Ishikawa (cell line): ENCODE measurements around the gene ZNF473.

Experiments used
- CEBPB ChIP-seq: IDR thresholded peaks from 2 replicates; pipeline ENCODE4 v1.6.1; 2012
- CREB1 ChIP-seq: IDR thresholded peaks from 2 replicates; pipeline ENCODE4 v1.6.1; 2012; ENCODE audit warnings: low read depth
- EGR1 ChIP-seq: IDR thresholded peaks from 2 replicates; pipeline ENCODE4 v1.6.1; 2012
- EP300 ChIP-seq: IDR thresholded peaks from 2 replicates; pipeline ENCODE4 v1.6.1; 2012; ENCODE audit warnings: borderline replicate concordance
- FOXM1 ChIP-seq: IDR thresholded peaks from 2 replicates; pipeline ENCODE4 v1.6.1; 2012; ENCODE audit warnings: low read depth, borderline replicate concordance
- MAX ChIP-seq: IDR thresholded peaks from 2 replicates; pipeline ENCODE4 v1.6.1; 2012
- NFIC ChIP-seq: IDR thresholded peaks from 2 replicates; pipeline ENCODE4 v1.6.1; 2012
- RAD21 ChIP-seq: IDR thresholded peaks from 2 replicates; pipeline ENCODE4 v1.6.1; 2012; ENCODE audit warnings: low read depth
- TAF1 ChIP-seq: IDR thresholded peaks from 2 replicates; pipeline ENCODE4 v1.6.1; 2012; ENCODE audit warnings: low read depth, mild to moderate bottlenecking
- TCF12 ChIP-seq: IDR thresholded peaks from 2 replicates; pipeline ENCODE4 v1.6.1; 2012; ENCODE audit warnings: low read depth
- TEAD4 ChIP-seq: IDR thresholded peaks from 2 replicates; pipeline ENCODE4 v1.6.1; 2012
- YY1 ChIP-seq: IDR thresholded peaks from 2 replicates; pipeline ENCODE4 v1.6.1; 2012; ENCODE audit warnings: low read depth
- ZBTB7A ChIP-seq: IDR thresholded peaks from 2 replicates; pipeline ENCODE4 v1.6.1; 2012; ENCODE audit warnings: low read depth
- TF ChIP-seq, protein P1 (sequence below): IDR thresholded peaks from 2 replicates; pipeline ENCODE4 v1.6.1; 2012
- TF ChIP-seq, protein P2 (sequence below): IDR thresholded peaks from 2 replicates; pipeline ENCODE4 v1.6.1; 2012; ENCODE audit warnings: low read depth, mild to moderate bottlenecking

The ZNF473 gene

GRCh38 chr19:50025794-50026549 lies at the start of gene ZNF473:
TSS of gene ZNF473 (plus strand) at chr19:50026005. CDS start at chr19:50031083, 5,078 bp downstream.
- TF ChIP-seq, protein P1, sequence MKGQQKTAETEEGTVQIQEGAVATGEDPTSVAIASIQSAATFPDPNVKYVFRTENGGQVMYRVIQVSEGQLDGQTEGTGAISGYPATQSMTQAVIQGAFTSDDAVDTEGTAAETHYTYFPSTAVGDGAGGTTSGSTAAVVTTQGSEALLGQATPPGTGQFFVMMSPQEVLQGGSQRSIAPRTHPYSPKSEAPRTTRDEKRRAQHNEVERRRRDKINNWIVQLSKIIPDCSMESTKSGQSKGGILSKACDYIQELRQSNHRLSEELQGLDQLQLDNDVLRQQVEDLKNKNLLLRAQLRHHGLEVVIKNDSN = peak; percentile 53
- TF ChIP-seq EP300 (0 out of 2 replicates have a peak, but pooled peaks have one; percentile 26), TAF1 (peak; percentile 66; the same call in 1 of the 2 replicates), EGR1 (peak; percentile 44; the same call in 1 of the 2 replicates), RAD21 (no peak), YY1 (no peak), CEBPB (no peak), TCF12 (peak; percentile 51; the same call in 1 of the 2 replicates), TEAD4 (peak; percentile 60), CREB1 (no peak), NFIC (no peak), MAX (peak; percentile 100), ZBTB7A (no peak), FOXM1 (no peak)
- TF ChIP-seq, protein P2, sequence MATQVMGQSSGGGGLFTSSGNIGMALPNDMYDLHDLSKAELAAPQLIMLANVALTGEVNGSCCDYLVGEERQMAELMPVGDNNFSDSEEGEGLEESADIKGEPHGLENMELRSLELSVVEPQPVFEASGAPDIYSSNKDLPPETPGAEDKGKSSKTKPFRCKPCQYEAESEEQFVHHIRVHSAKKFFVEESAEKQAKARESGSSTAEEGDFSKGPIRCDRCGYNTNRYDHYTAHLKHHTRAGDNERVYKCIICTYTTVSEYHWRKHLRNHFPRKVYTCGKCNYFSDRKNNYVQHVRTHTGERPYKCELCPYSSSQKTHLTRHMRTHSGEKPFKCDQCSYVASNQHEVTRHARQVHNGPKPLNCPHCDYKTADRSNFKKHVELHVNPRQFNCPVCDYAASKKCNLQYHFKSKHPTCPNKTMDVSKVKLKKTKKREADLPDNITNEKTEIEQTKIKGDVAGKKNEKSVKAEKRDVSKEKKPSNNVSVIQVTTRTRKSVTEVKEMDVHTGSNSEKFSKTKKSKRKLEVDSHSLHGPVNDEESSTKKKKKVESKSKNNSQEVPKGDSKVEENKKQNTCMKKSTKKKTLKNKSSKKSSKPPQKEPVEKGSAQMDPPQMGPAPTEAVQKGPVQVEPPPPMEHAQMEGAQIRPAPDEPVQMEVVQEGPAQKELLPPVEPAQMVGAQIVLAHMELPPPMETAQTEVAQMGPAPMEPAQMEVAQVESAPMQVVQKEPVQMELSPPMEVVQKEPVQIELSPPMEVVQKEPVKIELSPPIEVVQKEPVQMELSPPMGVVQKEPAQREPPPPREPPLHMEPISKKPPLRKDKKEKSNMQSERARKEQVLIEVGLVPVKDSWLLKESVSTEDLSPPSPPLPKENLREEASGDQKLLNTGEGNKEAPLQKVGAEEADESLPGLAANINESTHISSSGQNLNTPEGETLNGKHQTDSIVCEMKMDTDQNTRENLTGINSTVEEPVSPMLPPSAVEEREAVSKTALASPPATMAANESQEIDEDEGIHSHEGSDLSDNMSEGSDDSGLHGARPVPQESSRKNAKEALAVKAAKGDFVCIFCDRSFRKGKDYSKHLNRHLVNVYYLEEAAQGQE = no peak

DNA sequence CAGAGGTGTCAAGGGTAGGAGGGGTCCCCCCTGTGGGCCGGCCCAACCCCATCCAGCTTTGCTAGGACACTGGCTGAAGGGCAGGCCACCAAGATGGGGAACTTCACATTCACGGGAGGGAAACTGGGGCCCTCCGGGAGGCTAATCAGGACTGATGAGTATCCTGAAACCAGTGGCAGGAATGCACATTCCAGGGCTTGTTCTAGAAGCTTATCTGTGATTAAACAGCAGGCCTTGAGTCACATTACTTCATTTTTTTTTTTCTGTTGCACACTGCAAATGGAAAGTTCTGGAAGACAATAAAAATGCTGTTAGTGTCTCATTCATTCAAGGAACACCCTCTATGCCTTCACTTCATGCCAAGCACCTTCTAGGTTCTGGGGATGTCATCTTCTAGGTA lies 49.3 kb upstream of the ZNF473 start:
- TF ChIP-seq EGR1 (no peak), TCF12 (no peak), EP300 (no peak), ZBTB7A (no peak), TAF1 (no peak), MAX (no peak), RAD21 (no peak), CEBPB (no peak), YY1 (no peak), FOXM1 (no peak), NFIC (no peak), CREB1 (no peak), TEAD4 (no peak)
- TF ChIP-seq, protein P2 = no peak
- TF ChIP-seq, protein P1 = no peak

DNA sequence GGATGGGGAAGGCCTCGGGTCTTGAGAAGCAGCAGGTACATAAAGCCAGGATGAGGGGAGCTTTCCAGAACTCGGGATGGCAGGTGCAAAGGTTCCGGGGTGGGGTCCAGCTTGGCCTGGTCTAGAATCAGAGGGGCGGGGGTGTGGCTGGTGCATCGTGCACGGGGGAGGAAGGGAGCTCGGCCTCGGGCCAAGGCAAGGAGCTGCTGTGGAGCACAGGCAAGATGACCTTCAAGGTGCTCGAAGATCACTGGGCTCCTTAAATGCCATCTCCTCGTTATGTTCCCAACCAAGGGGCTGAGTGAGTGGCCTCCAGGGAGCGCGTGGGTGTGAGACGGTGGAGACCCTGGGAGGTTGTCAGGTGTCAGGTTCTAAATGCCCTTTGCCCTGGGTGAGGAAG lies 48.7 kb upstream of the ZNF473 start:
- TF ChIP-seq CREB1 = no peak
- no peak for TF ChIP-seq RAD21

- TF ChIP-seq YY1 (no peak), EP300 (no peak), TCF12 (no peak), RAD21 (no peak), CREB1 (no peak), MAX (no peak), CEBPB (no peak), TAF1 (no peak), NFIC (no peak), TEAD4 (no peak), EGR1 (no peak), ZBTB7A (no peak), FOXM1 (no peak)
- TF ChIP-seq, protein P2 = no peak
- TF ChIP-seq, protein P1 = no peak
Observed at GRCh38 chr19:49977881-49978280, 47.9 kb upstream of the ZNF473 start.
